ENCODE results near the gene C4orf50. TPM values are rescaled to one million over a fixed set of nuclear protein-coding genes. Genes with fewer than 3 reads are reported as not detected.

C4orf50 gene
- total RNA-seq, 1 experiment from 2014 or later = not detected

- H3K36me3 ChIP-seq = no peaks in the 10 kb centered on the region
- DNase-seq = no peak
- no peaks in the 10 kb centered on the region for H3K27me3 ChIP-seq
- H3K4me3 ChIP-seq = no peak overlapping the region
- H3K9me3 ChIP-seq = no peaks in the 10 kb centered on the region
Measured at GRCh38 chr4:5990446-5991160, 27.6 kb downstream of the C4orf50 start.

DNA sequence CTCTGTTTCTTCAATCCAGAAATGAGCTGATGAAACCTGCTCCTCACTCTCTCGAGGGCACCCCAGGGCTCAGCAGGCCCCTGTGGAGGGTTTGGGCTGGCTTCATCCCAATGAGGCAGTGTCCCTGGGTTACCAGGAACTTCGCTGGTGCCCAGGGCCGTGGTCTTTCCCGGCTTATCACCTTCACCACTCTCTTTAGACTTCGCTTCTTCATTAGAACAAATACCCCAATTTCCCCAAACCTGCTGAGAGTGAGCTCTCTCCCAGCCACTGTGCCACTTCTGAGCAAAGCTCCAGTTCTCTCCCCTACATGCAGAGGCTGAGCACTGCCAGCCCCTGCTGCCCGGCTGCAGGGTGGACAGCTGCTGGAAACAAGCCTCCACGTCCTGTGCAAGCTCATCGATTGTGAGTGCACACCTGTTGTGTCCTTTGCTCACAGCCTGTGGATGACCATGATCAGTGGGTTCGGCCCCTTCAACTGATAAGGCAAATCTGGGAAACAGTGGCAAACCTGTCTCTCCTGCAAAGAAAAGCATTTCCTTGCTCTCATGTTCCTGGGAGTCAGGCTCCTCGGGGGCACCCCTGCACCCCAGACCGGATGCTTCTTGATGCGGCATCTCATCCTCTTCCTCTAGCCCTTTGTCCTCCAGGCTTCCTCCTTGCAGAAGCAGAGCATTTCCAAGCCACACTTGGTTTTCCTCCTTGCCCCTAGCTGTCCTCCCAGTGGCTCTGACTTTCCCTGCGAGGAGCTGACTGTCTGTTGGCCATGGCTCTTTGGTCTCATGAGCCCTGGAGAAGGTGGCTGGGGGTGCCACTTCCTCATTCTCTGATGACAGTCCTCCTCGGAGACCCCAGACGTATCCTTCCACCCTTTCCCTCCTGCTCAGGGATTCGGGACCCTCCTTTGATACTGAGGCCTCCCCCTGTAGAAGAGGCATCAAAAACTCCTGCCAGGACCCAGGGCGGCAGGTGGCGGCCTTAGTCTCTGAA lies 28.7 kb downstream of the C4orf50 start:
- Histone ChIP-seq H3K9me3 (no peaks in the 10 kb centered on the region), H3K27me3 (no peaks in the 10 kb centered on the region), H3K4me3 (no peak overlapping the region), H3K36me3 (no peaks in the 10 kb centered on the region)
- DNase-seq = no peak

DNA sequence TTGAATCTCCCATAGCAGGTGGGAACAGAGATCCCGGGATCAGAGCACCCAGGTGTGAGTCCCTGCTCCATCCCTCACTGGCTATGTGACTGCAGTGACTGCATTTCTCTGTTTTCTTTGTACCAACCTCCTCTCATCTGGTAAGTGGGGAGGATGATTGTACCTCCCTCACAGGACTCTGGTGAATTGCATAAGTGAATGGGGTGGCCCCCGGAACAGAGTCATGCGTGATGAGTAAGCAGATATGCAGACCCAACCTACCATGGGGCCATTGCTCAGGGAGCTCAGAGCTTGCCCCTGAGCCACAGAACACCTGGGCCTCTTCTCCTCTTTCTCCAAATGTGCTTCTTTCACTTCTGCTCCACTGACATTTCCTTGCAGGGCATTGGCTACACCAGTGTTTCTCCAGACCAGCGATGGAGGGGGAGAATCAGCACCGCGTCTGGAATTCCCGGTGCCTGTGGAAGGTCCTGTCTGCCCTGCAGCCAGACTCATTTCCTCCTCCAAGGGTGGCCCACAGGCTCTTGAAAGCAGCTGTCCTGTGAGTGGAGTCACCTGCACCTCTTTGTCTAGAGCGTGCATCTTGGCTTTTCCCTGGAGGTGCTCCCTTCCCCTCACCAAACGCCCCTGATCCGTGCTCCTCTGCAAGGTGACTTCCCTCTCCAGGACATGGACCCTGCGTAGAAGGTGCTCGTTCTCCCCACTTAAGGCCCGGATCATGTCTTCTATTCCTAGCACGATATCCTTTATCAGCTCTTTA lies 30.0 kb downstream of the C4orf50 start:
- no peaks in the 10 kb centered on the region for H3K9me3 ChIP-seq
- no peak overlapping the region for H3K4me3 ChIP-seq
- no peaks in the 10 kb centered on the region for H3K36me3 ChIP-seq
- H3K27me3 ChIP-seq = no peaks in the 10 kb centered on the region
- DNase-seq = no peak

DNA sequence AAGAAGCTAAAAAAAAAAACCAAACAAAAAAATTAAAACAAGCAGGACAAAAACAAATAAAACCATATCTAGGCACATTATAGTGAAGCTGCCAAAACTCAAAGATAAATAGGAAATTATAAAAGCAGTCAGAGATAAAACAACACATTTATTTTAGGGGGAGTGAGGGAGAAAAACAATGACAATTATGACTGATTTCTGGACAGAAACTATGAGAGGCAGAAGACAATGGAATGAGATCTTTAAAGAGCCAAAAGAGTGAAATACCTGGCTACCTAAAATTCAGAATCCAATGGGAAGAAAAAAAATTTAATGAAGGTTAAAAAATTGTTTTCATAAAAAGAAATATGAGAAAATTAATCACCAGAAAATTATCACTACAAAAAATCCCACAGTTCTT lies 33.4 kb downstream of the C4orf50 start:
- no peak overlapping the region for H3K4me3 ChIP-seq
- DNase-seq = no peak
- H3K36me3 ChIP-seq = no peaks in the 10 kb centered on the region
- no peaks in the 10 kb centered on the region for H3K27me3 ChIP-seq
- no peaks in the 10 kb centered on the region for H3K9me3 ChIP-seq

GRCh38 chr4:5982156-5982973 lies 35.9 kb downstream of the C4orf50 start:
- Histone ChIP-seq H3K4me3 (no peak overlapping the region), H3K9me3 (no peaks in the 10 kb centered on the region)
- DNase-seq = no peak

GRCh38 chr4:5980436-5981155 lies 37.6 kb downstream of the C4orf50 start:
- Histone ChIP-seq H3K4me3 (no peak overlapping the region), H3K36me3 (no peaks in the 10 kb centered on the region), H3K9me3 (no peaks in the 10 kb centered on the region), H3K27me3 (peaks cover 6% of the 10 kb centered on the region; the same call in 1 of the 2 replicates)
- DNase-seq = no peak

More at GRCh38 chr4:5982156-5982973, 35.9 kb downstream of the C4orf50 start:
- Histone ChIP-seq H3K36me3 (no peaks in the 10 kb centered on the region), H3K27me3 (peaks cover 5% of the 10 kb centered on the region; the same call in 1 of the 2 replicates)

DNA sequence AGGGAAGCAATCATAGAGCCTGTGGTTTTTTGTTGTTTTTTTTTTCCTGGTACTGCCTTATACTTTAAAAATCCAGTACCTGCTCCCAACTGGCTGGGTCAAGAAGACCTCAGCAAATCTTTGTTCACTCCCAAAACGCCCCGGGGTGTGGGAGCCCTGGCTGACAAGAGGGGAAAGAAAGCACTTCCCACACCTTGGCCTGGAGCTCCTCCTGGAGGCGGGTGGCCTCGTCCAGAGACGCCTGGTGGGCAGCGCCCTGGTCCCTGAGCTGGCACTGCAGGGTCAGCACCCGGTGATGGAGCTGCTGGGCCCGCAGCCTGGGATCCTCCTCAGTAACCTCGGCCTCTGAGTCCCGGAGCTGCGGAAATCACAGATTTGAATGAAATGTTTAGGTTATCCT lies 38.2 kb downstream of the C4orf50 start:
- DNase-seq = no peak
- Histone ChIP-seq H3K27me3 (peaks cover 6% of the 10 kb centered on the region; the same call in 1 of the 2 replicates), H3K36me3 (no peaks in the 10 kb centered on the region), H3K9me3 (no peaks in the 10 kb centered on the region), H3K4me3 (no peak overlapping the region)

DNA sequence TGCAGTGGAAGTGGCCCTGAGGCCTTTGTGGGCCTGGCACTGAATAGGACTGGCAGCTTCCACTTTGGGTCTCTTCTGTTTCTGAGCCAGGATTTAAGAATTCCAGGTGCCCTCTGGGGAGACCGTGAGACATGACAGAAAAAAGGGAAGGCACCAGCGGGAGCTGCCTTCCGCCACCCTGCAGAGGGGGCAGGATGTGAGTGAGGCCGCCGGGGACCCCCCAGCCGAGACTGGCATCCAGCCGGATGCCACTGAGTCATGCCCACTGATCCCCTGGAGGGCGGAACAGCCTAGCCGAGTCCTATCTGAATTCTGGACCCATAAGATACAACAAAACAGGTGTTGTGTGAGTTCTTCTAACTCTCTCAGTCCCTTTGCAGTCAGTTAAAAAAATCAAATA lies 41.3 kb downstream of the C4orf50 start:
- H3K36me3 ChIP-seq = no peaks in the 10 kb centered on the region
- H3K9me3 ChIP-seq = no peaks in the 10 kb centered on the region
- H3K27me3 ChIP-seq = peaks cover 6% of the 10 kb centered on the region; the same call in 1 of the 2 replicates
- H3K4me3 ChIP-seq = no peak overlapping the region
- no peak for DNase-seq

GRCh38 chr4:5976431-5976830 lies 41.8 kb downstream of the C4orf50 start:
- Histone ChIP-seq H3K4me3 (no peak overlapping the region), H3K27me3 (peaks cover 6% of the 10 kb centered on the region; the same call in 1 of the 2 replicates), H3K9me3 (no peaks in the 10 kb centered on the region), H3K36me3 (no peaks in the 10 kb centered on the region)
- DNase-seq = peak; percentile 49

GRCh38 chr4:5974321-5974720 lies 43.9 kb downstream of the C4orf50 start:
- H3K4me3 ChIP-seq = no peak overlapping the region
- no peaks in the 10 kb centered on the region for H3K36me3 ChIP-seq
- DNase-seq = no peak
- H3K27me3 ChIP-seq = peaks cover 6% of the 10 kb centered on the region; the same call in 1 of the 2 replicates
- no peaks in the 10 kb centered on the region for H3K9me3 ChIP-seq

DNA sequence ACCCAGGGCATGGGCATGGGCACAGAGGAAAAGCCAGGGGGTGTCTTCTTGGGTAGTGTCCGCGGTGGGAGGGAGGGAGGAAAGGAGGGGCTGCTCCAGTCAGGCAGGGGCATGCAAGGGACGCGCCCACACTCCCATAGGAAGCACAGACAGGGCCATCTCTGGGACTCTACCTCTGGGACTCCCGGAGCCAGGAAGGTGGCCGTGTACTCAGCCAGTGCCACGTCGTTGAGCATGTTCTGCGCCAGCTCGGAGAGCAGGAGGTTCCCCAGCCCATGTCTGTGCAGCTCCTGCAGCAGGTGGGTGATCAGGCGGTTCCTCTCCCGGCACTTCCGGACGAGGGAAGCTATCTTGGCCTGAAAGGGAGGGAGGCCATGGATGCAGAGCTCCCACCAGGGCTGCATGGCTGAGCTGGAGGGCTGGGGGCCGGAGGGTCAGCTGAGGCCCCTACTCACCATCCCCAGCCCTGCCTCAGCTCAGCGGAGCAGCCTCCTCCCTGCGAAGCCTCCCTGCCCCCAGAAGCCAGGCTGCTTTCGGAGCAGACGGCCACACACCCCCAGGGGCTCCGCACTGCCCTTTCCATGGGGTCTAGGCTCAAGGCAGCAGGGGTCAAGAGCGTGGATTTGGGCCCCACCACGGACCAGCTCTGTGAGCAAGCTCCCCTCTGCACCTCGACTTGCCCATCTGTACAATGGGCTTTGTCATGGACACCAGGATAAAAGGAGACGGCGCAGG lies 44.6 kb downstream of the C4orf50 start:
- DNase-seq = no peak
- H3K4me3 ChIP-seq = no peak overlapping the region
- no peaks in the 10 kb centered on the region for H3K36me3 ChIP-seq
- H3K27me3 ChIP-seq = peaks cover 6% of the 10 kb centered on the region; the same call in 1 of the 2 replicates
- H3K9me3 ChIP-seq = no peaks in the 10 kb centered on the region

GRCh38 chr4:5973033-5973432 lies 45.2 kb downstream of the C4orf50 start:
- no peak for DNase-seq
- Histone ChIP-seq H3K27me3 (peaks cover 6% of the 10 kb centered on the region; the same call in 1 of the 2 replicates), H3K36me3 (no peaks in the 10 kb centered on the region), H3K4me3 (no peak overlapping the region), H3K9me3 (no peaks in the 10 kb centered on the region)

DNA sequence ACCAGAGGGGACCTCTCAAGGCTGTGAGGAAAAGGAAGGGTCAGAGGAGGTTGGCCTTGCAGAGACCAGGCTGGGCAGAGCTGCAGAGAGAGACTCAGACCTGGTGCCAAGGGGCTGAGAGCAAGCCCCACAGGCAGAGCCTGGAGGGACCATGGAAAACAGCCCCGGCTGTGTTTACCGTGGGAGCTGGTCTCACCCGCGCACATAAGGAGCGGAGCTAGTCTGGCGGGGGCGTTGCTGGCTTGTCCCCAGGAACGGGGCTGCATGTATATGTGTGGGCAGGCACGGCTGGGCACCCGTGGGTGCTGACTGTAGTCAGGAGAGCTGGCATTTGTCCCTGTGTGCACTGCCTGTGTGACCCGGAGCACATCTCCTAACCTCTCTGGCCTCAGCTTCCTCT lies 45.7 kb downstream of the C4orf50 start:
- DNase-seq = no peak

GRCh38 chr4:5971078-5971450 lies 47.2 kb downstream of the C4orf50 start:
- Histone ChIP-seq H3K27me3 (no peaks in the 10 kb centered on the region), H3K36me3 (no peaks in the 10 kb centered on the region), H3K9me3 (no peaks in the 10 kb centered on the region), H3K4me3 (no peak overlapping the region)
- DNase-seq = no peak

More for the DNA sequence above, 45.7 kb downstream of the C4orf50 start:
- no peak overlapping the region for H3K4me3 ChIP-seq
- H3K9me3 ChIP-seq = no peaks in the 10 kb centered on the region
- H3K27me3 ChIP-seq = peaks cover 2% of the 10 kb centered on the region; the same call in 1 of the 2 replicates
- no peaks in the 10 kb centered on the region for H3K36me3 ChIP-seq
